ENCODE data around the gene NEK5.

The NEK5 gene

DNA sequence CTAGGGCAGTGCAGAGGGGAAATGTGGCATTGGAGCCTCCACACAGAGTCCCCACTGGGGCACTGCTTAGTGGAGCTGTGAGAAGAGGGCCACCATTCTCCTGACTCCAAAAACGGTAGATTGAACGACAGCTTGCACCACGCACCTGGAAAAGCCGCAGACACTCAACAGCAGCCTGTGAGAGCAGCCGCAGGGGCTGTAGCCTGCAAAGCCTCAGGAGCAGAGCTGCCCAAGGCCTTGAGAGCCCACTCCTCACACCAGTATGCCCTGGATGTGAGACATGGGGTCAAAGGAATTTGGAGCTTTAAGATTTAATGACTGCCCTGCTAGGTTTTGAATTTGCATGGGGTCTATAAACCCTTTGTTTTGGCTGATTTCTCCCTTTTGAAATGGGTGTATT is 31.7 kb downstream of the NEK5 start:
- no peak overlapping the region for H3K4me2 ChIP-seq (ENCODE audit: low read depth, low read length, poor library complexity, severe bottlenecking)
- H4K20me1 ChIP-seq (ENCODE audit: low read depth, low read length) = no peaks in the 10 kb centered on the region
- H3F3A ChIP-seq (ENCODE audit: insufficient read depth) = no peaks in the 10 kb centered on the region
- H3K27ac ChIP-seq (ENCODE audit: low read depth, low read length) = no peak overlapping the region
- H3K9ac ChIP-seq (ENCODE audit: low read length) = no peak overlapping the region
- H2AFZ ChIP-seq (ENCODE audit: low read depth, low read length, severe bottlenecking) = no peak overlapping the region
- no peaks in the 10 kb centered on the region for H3K27me3 ChIP-seq (ENCODE audit: low read length)
- no peaks in the 10 kb centered on the region for H3K79me2 ChIP-seq (ENCODE audit: insufficient read depth, low read length)
- no peak overlapping the region for H3K4me3 ChIP-seq (ENCODE audit: insufficient read depth, low read length, poor library complexity, severe bottlenecking)
- no peaks in the 10 kb centered on the region for H3K9me3 ChIP-seq (ENCODE audit: insufficient read depth, low read length)
- no peak for TF ChIP-seq EZH2phosphoT487 (conservative IDR thresholded peaks at IDR 0.05; ENCODE audit: low read length)
- TF ChIP-seq CTCF (IDR thresholded peaks at IDR 0.05; ENCODE audit: insufficient read depth, low read length, poor library complexity, severe bottlenecking) = no peak
- no peaks in the 10 kb centered on the region for H3K9me2 ChIP-seq (replicated peaks; ENCODE audit: insufficient read depth, low read length)
- H3K36me3 ChIP-seq (ENCODE audit: low read length) = no peaks in the 10 kb centered on the region

- H2AFZ ChIP-seq (ENCODE audit: low read depth, low read length, severe bottlenecking) = no peak overlapping the region
- no peaks in the 10 kb centered on the region for H3K36me3 ChIP-seq (ENCODE audit: low read length)
- no peaks in the 10 kb centered on the region for H3K9me3 ChIP-seq (ENCODE audit: insufficient read depth, low read length)
- no peaks in the 10 kb centered on the region for H3K27me3 ChIP-seq (ENCODE audit: low read length)
- no peaks in the 10 kb centered on the region for H3K9me2 ChIP-seq (replicated peaks; ENCODE audit: insufficient read depth, low read length)
- no peak overlapping the region for H3K4me3 ChIP-seq (ENCODE audit: insufficient read depth, low read length, poor library complexity, severe bottlenecking)
- no peak overlapping the region for H3K27ac ChIP-seq (ENCODE audit: low read depth, low read length)
- H3K79me2 ChIP-seq (ENCODE audit: insufficient read depth, low read length) = no peaks in the 10 kb centered on the region
- no peak for TF ChIP-seq EZH2phosphoT487 (conservative IDR thresholded peaks at IDR 0.05; ENCODE audit: low read length)
- no peak for TF ChIP-seq CTCF (IDR thresholded peaks at IDR 0.05; ENCODE audit: insufficient read depth, low read length, poor library complexity, severe bottlenecking)
- no peak overlapping the region for H3K4me2 ChIP-seq (ENCODE audit: low read depth, low read length, poor library complexity, severe bottlenecking)
- no peak overlapping the region for H3K9ac ChIP-seq (ENCODE audit: low read length)
- H3F3A ChIP-seq (ENCODE audit: insufficient read depth) = no peaks in the 10 kb centered on the region
- no peaks in the 10 kb centered on the region for H4K20me1 ChIP-seq (ENCODE audit: low read depth, low read length)
Measured at GRCh38 chr13:52096748-52097147, 32.1 kb downstream of the NEK5 start.

DNA sequence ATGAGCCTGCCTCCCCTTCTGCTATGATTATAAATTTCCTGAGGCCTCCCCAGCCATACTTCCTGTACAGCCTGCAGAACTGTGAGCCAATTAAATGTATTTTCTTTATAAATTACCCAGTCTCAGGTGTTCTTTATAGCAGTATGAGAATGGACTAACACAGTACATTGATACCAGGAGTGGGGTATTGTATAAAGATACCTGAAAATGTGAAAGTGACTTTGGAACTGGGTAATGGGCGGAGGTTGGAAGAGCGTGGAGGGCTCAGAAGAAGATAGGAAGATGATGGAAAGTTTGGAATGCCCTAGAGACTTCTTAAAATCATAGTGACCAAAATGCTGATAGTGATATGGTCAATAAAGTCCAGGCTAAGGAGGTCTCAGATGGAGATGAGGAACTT is 32.8 kb downstream of the NEK5 start:
- H3K4me3 ChIP-seq (ENCODE audit: insufficient read depth, low read length, poor library complexity, severe bottlenecking) = no peak overlapping the region
- no peaks in the 10 kb centered on the region for H3K27me3 ChIP-seq (ENCODE audit: low read length)
- no peak overlapping the region for H3K4me2 ChIP-seq (ENCODE audit: low read depth, low read length, poor library complexity, severe bottlenecking)
- no peaks in the 10 kb centered on the region for H3F3A ChIP-seq (ENCODE audit: insufficient read depth)
- no peak overlapping the region for H3K9ac ChIP-seq (ENCODE audit: low read length)
- no peak overlapping the region for H3K27ac ChIP-seq (ENCODE audit: low read depth, low read length)
- no peaks in the 10 kb centered on the region for H3K9me3 ChIP-seq (ENCODE audit: insufficient read depth, low read length)
- no peak for TF ChIP-seq CTCF (IDR thresholded peaks at IDR 0.05; ENCODE audit: insufficient read depth, low read length, poor library complexity, severe bottlenecking)
- no peak for TF ChIP-seq EZH2phosphoT487 (conservative IDR thresholded peaks at IDR 0.05; ENCODE audit: low read length)
- no peaks in the 10 kb centered on the region for H3K9me2 ChIP-seq (replicated peaks; ENCODE audit: insufficient read depth, low read length)
- no peak overlapping the region for H2AFZ ChIP-seq (ENCODE audit: low read depth, low read length, severe bottlenecking)
- H3K79me2 ChIP-seq (ENCODE audit: insufficient read depth, low read length) = no peaks in the 10 kb centered on the region
- no peaks in the 10 kb centered on the region for H3K36me3 ChIP-seq (ENCODE audit: low read length)
- H4K20me1 ChIP-seq (ENCODE audit: low read depth, low read length) = no peaks in the 10 kb centered on the region

DNA sequence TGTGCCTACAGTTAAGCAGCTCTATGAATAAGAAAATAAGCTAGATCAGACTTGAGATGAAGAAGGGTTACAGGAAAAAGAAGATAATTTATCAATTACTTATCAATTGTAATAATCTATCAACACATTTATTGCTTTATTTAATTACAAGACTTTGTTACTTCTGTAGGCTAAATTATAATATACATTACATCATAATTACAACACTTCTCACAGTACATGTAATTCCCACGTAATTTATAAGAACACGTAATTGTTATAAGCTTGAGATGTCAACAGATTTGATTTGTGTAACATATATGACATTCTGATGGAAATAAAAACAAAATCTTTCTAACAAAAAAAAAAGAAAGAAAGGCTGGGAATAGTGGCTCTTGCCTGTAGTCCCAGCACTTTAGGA is 36.8 kb downstream of the NEK5 start:
- no peak overlapping the region for H3K27ac ChIP-seq (ENCODE audit: low read depth, low read length)
- no peaks in the 10 kb centered on the region for H3K9me2 ChIP-seq (replicated peaks; ENCODE audit: insufficient read depth, low read length)
- no peak for TF ChIP-seq CTCF (IDR thresholded peaks at IDR 0.05; ENCODE audit: insufficient read depth, low read length, poor library complexity, severe bottlenecking)
- TF ChIP-seq EZH2phosphoT487 (conservative IDR thresholded peaks at IDR 0.05; ENCODE audit: low read length) = no peak
- H3K36me3 ChIP-seq (ENCODE audit: low read length) = no peaks in the 10 kb centered on the region
- H3K4me2 ChIP-seq (ENCODE audit: low read depth, low read length, poor library complexity, severe bottlenecking) = no peak overlapping the region
- H3K9ac ChIP-seq (ENCODE audit: low read length) = no peak overlapping the region
- no peaks in the 10 kb centered on the region for H3K27me3 ChIP-seq (ENCODE audit: low read length)
- no peak overlapping the region for H3K4me3 ChIP-seq (ENCODE audit: insufficient read depth, low read length, poor library complexity, severe bottlenecking)
- no peaks in the 10 kb centered on the region for H3K9me3 ChIP-seq (ENCODE audit: insufficient read depth, low read length)
- no peak overlapping the region for H2AFZ ChIP-seq (ENCODE audit: low read depth, low read length, severe bottlenecking)
- no peaks in the 10 kb centered on the region for H3F3A ChIP-seq (ENCODE audit: insufficient read depth)
- no peaks in the 10 kb centered on the region for H4K20me1 ChIP-seq (ENCODE audit: low read depth, low read length)
- no peaks in the 10 kb centered on the region for H3K79me2 ChIP-seq (ENCODE audit: insufficient read depth, low read length)
